Gastroesophageal sphincter (tissue), 4 donors: ENCODE measurements around the gene TBX21. TPM values are rescaled to one million over a fixed set of nuclear protein-coding genes. Genes with fewer than 3 reads are reported as not detected.

Experiments
- ATAC-seq: fragments of 150-250 bp; one replicate; pipeline ENCODE4 v1.9.1; 2016; ENCODE audit warnings: mild to moderate bottlenecking, moderate library complexity
- H3K27ac ChIP-seq, 4 donors: fragments of 200-600 bp; sonication (generic) in 3 of 4; 1 replicate in 3 of 4; 2 replicates in 1 of 4; pipeline ENCODE4 v1.5.1; 2016 to 2019
- H3K27me3 ChIP-seq: fragments of 200-600 bp; sonication (generic); one replicate; pipeline ENCODE4 v1.5.1; 2019
- H3K36me3 ChIP-seq, 2 donors: fragments of 200-600 bp; sonication (generic); one replicate each; pipeline ENCODE4 v1.5.1; 2019; ENCODE audit warnings: control low read depth in 1 of 2
- H3K4me1 ChIP-seq, 3 donors: fragments of 200-600 bp; sonication (generic); 1 replicate in 2 of 3; 2 replicates in 1 of 3; pipeline ENCODE4 v1.5.1; 2016 to 2019; ENCODE audit warnings: control low read depth in 2 of 3
- H3K4me3 ChIP-seq, 2 donors: fragments of 200-600 bp; sonication (generic); one replicate each; pipeline ENCODE4 v1.5.1; 2019; ENCODE audit warnings: mild to moderate bottlenecking in 1 of 2, moderate library complexity in 1 of 2
- H3K9me3 ChIP-seq, 3 donors: fragments of 200-600 bp; sonication (generic); one replicate each; pipeline ENCODE4 v1.5.1; 2017 to 2019; ENCODE audit warnings: control low read depth in 2 of 3
- EP300 ChIP-seq: sonication (generic); formaldehyde crosslinking; IDR thresholded peaks from one replicate; pipeline ENCODE4 v1.6.1; 2017; ENCODE audit warnings: antibody characterized with exemption, mild to moderate bottlenecking
- POLR2A ChIP-seq, 2 donors: fragments of 450-650 bp; IDR thresholded peaks; one replicate each; pipeline ENCODE4 v1.6.1; 2017; ENCODE audit warnings: antibody characterized with exemption in 2 of 2, mild to moderate bottlenecking in 2 of 2, moderate library complexity in 1 of 2
- POLR2AphosphoS5 ChIP-seq: sonication (generic); formaldehyde crosslinking; IDR thresholded peaks from one replicate; pipeline ENCODE4 v1.6.1; 2017; ENCODE audit warnings: antibody characterized with exemption
- whole genome bisulfite sequencing, 2 donors: methylation state at CpG; one replicate each; pipeline ENCODE4 v1.1.5; 2018; ENCODE audit warnings: low coverage in 1 of 2; 5-methylcytosine and 5-hydroxymethylcytosine counted together
- total RNA-seq, 4 donors: library from RNA; depleted of rRNA; stranded (reverse); fragments of >200 nt; gene quantifications; one replicate each; pipeline ENCODE4 v1.1.0, GENCODE V29; 2016
- TF ChIP-seq, protein P1 (sequence below), 4 experiments: fragments of 200-600 bp in 2 of 4; fragments of 450-650 bp in 2 of 4; sonication (generic) in 1 of 4; IDR thresholded peaks; one replicate each; pipeline ENCODE4 v1.5.1; 2017 to 2019; ENCODE audit warnings: antibody characterized with exemption in 4 of 4, mild to moderate bottlenecking in 2 of 4, moderate library complexity in 2 of 4

Gene TBX21
- total RNA-seq, 4 donors from 2014 or later = 0.94 to 1.1 TPM; not detected in 2

DNA sequence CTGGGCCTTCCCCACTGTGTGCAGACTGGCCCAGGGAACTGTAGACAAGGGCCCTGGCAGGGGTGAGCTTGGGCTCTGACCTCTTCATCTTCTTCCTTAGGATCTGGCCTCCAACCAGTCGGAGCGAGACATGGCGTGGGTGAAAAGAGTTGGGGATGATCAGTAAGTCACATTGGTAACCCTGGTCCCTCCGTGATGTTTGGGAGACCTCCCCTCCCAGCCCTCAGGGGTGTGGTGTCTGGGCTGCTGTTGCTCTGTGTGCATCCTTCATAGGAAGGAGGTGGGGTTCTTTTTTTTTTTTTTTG, 33.5 kb upstream of the TBX21 start:
- H3K36me3 ChIP-seq = peaks cover 0 to 44% of the 10 kb centered on the region in 2 donors
- WGBS, 2 donors = no CpG with 5 or more reads among the region's 4 CpGs
- ATAC-seq = no peak
- no peak overlapping the region for H3K4me3 ChIP-seq
- no peaks in the 10 kb centered on the region for H3K27me3 ChIP-seq
- H3K9me3 ChIP-seq = no peaks in the 10 kb centered on the region
- H3K27ac ChIP-seq = no peak overlapping the region
- H3K4me1 ChIP-seq = peaks cover 0 to 49% (median 16%) of the 10 kb centered on the region in 3 donors
- TF ChIP-seq, protein P1, sequence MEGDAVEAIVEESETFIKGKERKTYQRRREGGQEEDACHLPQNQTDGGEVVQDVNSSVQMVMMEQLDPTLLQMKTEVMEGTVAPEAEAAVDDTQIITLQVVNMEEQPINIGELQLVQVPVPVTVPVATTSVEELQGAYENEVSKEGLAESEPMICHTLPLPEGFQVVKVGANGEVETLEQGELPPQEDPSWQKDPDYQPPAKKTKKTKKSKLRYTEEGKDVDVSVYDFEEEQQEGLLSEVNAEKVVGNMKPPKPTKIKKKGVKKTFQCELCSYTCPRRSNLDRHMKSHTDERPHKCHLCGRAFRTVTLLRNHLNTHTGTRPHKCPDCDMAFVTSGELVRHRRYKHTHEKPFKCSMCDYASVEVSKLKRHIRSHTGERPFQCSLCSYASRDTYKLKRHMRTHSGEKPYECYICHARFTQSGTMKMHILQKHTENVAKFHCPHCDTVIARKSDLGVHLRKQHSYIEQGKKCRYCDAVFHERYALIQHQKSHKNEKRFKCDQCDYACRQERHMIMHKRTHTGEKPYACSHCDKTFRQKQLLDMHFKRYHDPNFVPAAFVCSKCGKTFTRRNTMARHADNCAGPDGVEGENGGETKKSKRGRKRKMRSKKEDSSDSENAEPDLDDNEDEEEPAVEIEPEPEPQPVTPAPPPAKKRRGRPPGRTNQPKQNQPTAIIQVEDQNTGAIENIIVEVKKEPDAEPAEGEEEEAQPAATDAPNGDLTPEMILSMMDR (IDR thresholded peaks at IDR 0.05) = no peak
- TF ChIP-seq EP300 = no peak
- no peak for TF ChIP-seq POLR2AphosphoS5
- TF ChIP-seq POLR2A (IDR thresholded peaks at IDR 0.05) = no peak

DNA sequence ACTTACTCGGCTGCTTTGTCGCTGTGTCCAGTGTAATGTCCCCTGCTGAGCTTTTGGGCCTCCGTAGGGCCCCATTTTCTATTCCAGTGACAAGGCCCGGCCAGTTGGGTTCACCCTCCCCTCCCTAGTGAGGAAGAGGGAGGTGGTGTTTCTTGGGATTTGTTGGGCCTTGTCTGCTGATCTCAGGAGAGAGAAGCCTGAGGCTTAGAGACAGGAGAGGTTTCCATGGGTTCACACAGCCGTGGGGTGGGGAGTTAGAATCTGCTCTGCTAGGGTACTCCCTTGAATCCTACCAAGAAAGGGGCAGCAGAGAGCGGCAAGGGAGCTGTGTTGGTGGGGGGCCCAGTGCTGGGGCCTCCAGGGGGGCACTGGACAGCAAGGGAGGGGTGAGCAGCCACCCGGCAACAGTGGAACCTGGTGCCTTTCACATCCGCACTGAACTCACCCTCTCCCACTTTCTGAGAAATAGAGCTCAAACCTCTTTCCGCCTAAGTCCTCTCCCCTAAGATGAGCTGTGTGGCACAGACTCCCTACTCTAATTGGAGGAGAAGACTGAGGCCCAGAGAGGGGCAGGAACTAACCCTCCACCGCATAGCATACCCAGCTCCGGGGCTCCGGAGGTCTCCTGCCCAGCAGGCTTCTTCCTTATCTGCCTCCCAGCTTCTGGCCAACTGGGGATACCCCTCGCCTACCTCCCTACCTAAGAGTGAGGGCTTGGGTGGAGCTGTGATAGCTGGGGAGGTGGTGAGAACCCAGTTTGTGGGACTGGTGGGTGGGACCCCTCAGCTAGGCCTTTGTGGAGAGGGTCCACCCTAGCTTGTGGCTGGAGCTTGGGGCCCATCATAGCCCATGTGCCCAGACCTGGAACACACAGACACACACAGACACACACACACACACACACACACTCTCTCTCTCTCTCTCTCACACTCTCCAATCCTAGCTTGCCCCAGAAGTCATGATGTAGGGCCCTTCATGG, 32.3 kb upstream of the TBX21 start:
- no peaks in the 10 kb centered on the region for H3K9me3 ChIP-seq
- WGBS, 2 donors = 93% methylated on average over 3 of the region's 13 CpGs; no CpG with 5 or more reads in 1 of the 2 donors
- no peak for TF ChIP-seq POLR2AphosphoS5
- no peak for TF ChIP-seq POLR2A (IDR thresholded peaks at IDR 0.05)
- TF ChIP-seq, protein P1 (IDR thresholded peaks at IDR 0.05) = no peak
- no peak for TF ChIP-seq EP300
- no peak for ATAC-seq
- no peaks in the 10 kb centered on the region for H3K27me3 ChIP-seq
- H3K4me3 ChIP-seq = no peak overlapping the region
- peaks cover 0 to 51% (median 9%) of the 10 kb centered on the region in 3 donors for H3K4me1 ChIP-seq
- no peak overlapping the region for H3K27ac ChIP-seq
- H3K36me3 ChIP-seq = peaks cover 0 to 54% of the 10 kb centered on the region in 2 donors

DNA sequence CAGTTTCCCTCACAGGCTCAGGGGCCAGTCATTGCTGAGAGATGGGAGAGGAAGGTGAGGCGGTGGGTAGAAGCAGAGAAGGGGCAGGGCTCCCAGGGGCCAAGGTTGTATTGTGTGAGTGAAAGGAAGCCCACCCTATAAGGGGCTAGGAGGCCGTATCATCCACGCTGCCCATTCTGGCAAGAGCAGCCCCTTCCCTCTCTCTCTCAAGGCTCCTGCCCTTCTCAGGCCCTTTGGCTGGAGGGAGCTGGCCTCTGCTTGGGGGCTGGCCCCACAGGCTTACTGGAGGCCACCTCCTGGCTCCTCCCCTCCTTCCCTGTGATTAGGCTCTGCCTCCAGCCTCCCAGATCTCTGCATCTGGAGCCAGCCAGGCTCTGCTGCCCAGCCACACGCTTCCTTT, 31.4 kb upstream of the TBX21 start:
- 85% methylated on average over 3 of the region's 4 CpGs; no CpG with 5 or more reads in 1 of the 2 donors for WGBS, 2 donors
- peaks cover 0 to 51% (median 5%) of the 10 kb centered on the region in 3 donors for H3K4me1 ChIP-seq
- no peaks in the 10 kb centered on the region for H3K9me3 ChIP-seq
- no peak overlapping the region for H3K27ac ChIP-seq
- TF ChIP-seq EP300 = no peak
- no peak for TF ChIP-seq POLR2A (IDR thresholded peaks at IDR 0.05)
- no peak for TF ChIP-seq POLR2AphosphoS5
- TF ChIP-seq, protein P1 (IDR thresholded peaks at IDR 0.05) = no peak
- no peak overlapping the region for H3K4me3 ChIP-seq
- no peak for ATAC-seq
- H3K27me3 ChIP-seq = no peaks in the 10 kb centered on the region
- peaks cover 0 to 54% of the 10 kb centered on the region in 2 donors for H3K36me3 ChIP-seq

DNA sequence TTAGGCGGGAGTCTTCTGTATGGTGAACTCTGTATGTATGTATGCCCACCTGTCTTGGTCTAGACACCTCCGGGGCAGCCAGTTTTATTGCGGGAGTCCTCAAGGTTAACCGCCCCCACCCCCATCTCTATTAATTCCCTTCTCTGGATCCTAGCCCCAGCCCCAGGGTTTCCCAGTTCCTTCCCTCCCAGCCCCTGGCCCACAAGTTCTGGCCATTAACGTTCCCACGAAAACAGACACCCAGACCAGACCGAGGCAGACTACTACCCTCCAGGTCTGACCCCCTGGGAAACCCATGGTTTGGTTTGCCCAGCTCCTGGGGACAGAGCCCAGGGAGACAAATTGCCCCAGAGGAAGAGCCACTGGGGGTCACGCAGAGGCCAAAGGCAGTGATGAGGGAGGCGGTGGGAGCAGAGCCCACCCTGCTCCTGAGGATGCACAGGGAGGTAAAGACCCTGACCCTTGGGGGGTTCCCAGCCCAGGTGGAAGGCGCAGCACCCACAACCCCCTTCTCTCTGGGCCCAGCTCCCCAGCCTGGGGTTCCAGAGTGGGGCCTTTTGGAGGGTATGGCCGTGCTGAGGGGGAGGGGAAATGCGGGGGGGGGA, 30.5 kb upstream of the TBX21 start:
- Histone ChIP-seq H3K27me3 (no peaks in the 10 kb centered on the region), H3K4me3 (no peak overlapping the region), H3K4me1 (peaks cover 0 to 56% (median 9%) of the 10 kb centered on the region in 3 donors), H3K27ac (no peak overlapping the region), H3K9me3 (no peaks in the 10 kb centered on the region), H3K36me3 (peaks cover 0 to 46% of the 10 kb centered on the region in 2 donors)
- TF ChIP-seq POLR2A (IDR thresholded peaks at IDR 0.05) = no peak
- no peak for TF ChIP-seq EP300
- TF ChIP-seq POLR2AphosphoS5 = no peak
- TF ChIP-seq, protein P1 (IDR thresholded peaks at IDR 0.05) = no peak
- WGBS, 2 donors = 80% methylated on average over 1 of the region's 12 CpGs; no CpG with 5 or more reads in 1 of the 2 donors
- ATAC-seq = no peak
